ENCODE measurements around the gene ANO10. TPM values are rescaled to one million over a fixed set of nuclear protein-coding genes. Genes with fewer than 3 reads are reported as not detected.

ANO10 gene
- total RNA-seq, 2 experiments from 2014 or later: 6.3 to 8.9 TPM

DNA sequence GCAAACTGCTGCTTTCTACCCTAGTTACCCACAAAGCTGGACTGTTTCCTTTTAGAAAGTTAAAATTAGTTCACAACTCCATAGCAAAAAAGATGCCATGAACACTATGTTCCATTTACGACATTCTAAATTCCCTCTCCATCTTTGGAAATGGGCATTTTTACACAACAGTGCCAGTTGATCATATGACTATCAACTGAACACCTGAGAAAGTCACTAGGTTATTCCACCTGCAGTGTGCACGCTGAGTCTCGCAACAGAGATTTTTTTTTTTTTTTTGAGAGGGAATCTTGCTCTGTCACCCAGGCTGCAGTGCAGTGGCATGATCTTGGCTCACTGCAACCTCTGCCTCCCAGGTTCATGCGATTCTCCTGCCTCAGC is 215.2 kb downstream of the ANO10 start:
- Mint-ChIP-seq H3K4me3 (no peak overlapping the region), H3K4me1 (ENCODE audit: low read depth) (no peaks in the 10 kb centered on the region), H3K27ac (no peak overlapping the region), H3K36me3 (ENCODE audit: low read depth) (no peaks in the 10 kb centered on the region), H3K27me3 (no peaks in the 10 kb centered on the region), H3K9me3 (no peaks in the 10 kb centered on the region)
- POLR2A ChIA-PET: interaction anchor here (0.6 kb wide), 1 partner anchor 19 kb away, joined by 3 read pairs; no protein-coding TSS in a partner anchor
- no peak for TF ChIP-seq CTCF (IDR thresholded peaks at IDR 0.05)
- intact Hi-C loops (cut with micrococcal nuclease): no loop called here
- no peak for DNase-seq
- CTCF ChIA-PET: interaction anchor here (1.2 to 4.9 kb wide), 2 partner anchors 96 to 445 kb away, joined by 4 to 14 read pairs; no protein-coding TSS in a partner anchor
- ATAC-seq: no peak

- intact Hi-C loops (cut with micrococcal nuclease): no loop called here
- POLR2A ChIA-PET: interaction anchor here (0.6 kb wide), 1 partner anchor 19 kb away, joined by 3 read pairs; no protein-coding TSS in a partner anchor
- H3K4me3 Mint-ChIP-seq: no peak overlapping the region
- no peak for TF ChIP-seq CTCF (IDR thresholded peaks at IDR 0.05)
- H3K27me3 Mint-ChIP-seq: no peaks in the 10 kb centered on the region
- H3K27ac Mint-ChIP-seq: no peak overlapping the region
- peak; percentile 39 for ATAC-seq
- H3K36me3 Mint-ChIP-seq (ENCODE audit: low read depth): no peaks in the 10 kb centered on the region
- no peaks in the 10 kb centered on the region for H3K9me3 Mint-ChIP-seq
- no peak for DNase-seq
- no peaks in the 10 kb centered on the region for H3K4me1 Mint-ChIP-seq (ENCODE audit: low read depth)
- CTCF ChIA-PET: interaction anchor here (1.2 to 4.9 kb wide), 2 partner anchors 97 to 445 kb away, joined by 4 to 14 read pairs; no protein-coding TSS in a partner anchor
Measured at GRCh38 chr3:43405888-43406642, 215.7 kb downstream of the ANO10 start.

GRCh38 chr3:43400781-43401730 is 220.8 kb downstream of the ANO10 start:
- ATAC-seq: no peak
- no peak for DNase-seq
- Mint-ChIP-seq H3K9me3 (no peaks in the 10 kb centered on the region), H3K27me3 (no peaks in the 10 kb centered on the region), H3K4me3 (no peak overlapping the region), H3K36me3 (ENCODE audit: low read depth) (no peaks in the 10 kb centered on the region), H3K27ac (no peak overlapping the region), H3K4me1 (ENCODE audit: low read depth) (peaks cover 3% of the 10 kb centered on the region)
- intact Hi-C loops (cut with micrococcal nuclease): no loop called here
- ChIA-PET CTCF (interaction anchor here (0.9 kb wide), 1 partner anchor 63 kb away, joined by 3 read pairs; no protein-coding TSS in a partner anchor), POLR2A (no interaction called here)
- no peak for TF ChIP-seq CTCF (IDR thresholded peaks at IDR 0.05)

- Mint-ChIP-seq H3K27ac (no peak overlapping the region), H3K27me3 (no peaks in the 10 kb centered on the region), H3K36me3 (ENCODE audit: low read depth) (no peaks in the 10 kb centered on the region), H3K4me1 (ENCODE audit: low read depth) (peaks cover 3% of the 10 kb centered on the region), H3K4me3 (no peak overlapping the region), H3K9me3 (no peaks in the 10 kb centered on the region)
- no peak for DNase-seq
- POLR2A ChIA-PET: interaction anchor here (0.7 kb wide), 1 partner anchor 68 kb away, joined by 4 read pairs; no protein-coding TSS in a partner anchor
- CTCF ChIA-PET: interaction anchor here (0.9 to 2.0 kb wide), 2 partner anchors 62 to 77 kb away, joined by 3 to 5 read pairs; no protein-coding TSS in a partner anchor
- intact Hi-C loops (cut with micrococcal nuclease): no loop called here
- ATAC-seq: no peak
- no peak for TF ChIP-seq CTCF (IDR thresholded peaks at IDR 0.05)
Measured at GRCh38 chr3:43400167-43400566, 221.6 kb downstream of the ANO10 start.

All from activated CD8-positive, alpha-beta T cell treated with anti-CD3 and anti-CD28 coated beads for 36 hours (primary cell).